DOHH2 (cell line): ENCODE measurements around the gene BCAS1.

Experiments used
- EZH2phosphoT487 ChIP-seq: fragments of 200-600 bp; sonication (generic); IDR thresholded peaks from 2 replicates; pipeline ENCODE4 v1.6.1; 2017; ENCODE audit warnings: borderline replicate concordance, mild to moderate bottlenecking, antibody characterized with exemption, low read length, moderate library complexity, mixed read lengths
- TF ChIP-seq, protein P1 (sequence below): fragments of 200-600 bp; sonication (generic); IDR thresholded peaks from one replicate; pipeline ENCODE4 v1.5.1; 2014; ENCODE audit warnings: antibody characterized with exemption, mild to moderate bottlenecking, low read depth, low read length; ENCODE audit not compliant: poor library complexity, severe bottlenecking

DNA sequence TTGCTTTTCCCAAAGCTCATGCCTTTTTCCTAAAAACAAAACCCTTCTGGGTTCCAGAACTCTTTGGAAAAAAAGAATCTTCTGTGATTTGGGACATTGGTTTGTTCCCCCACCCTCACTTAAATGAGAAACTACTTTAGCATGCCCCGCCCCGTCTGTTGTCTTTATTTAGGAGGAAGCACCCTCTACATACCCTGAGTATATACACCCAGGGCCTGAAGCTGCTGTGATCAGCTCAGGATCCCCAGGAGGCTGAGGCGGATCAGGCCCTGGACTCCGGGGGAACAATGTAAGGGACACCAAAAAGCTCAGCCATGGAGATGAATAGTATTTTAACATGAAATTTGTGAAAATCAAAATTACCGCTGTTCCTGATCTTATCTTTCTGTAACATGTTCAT lies 1.4 kb downstream of the BCAS1 start:
- TF ChIP-seq, protein P1, sequence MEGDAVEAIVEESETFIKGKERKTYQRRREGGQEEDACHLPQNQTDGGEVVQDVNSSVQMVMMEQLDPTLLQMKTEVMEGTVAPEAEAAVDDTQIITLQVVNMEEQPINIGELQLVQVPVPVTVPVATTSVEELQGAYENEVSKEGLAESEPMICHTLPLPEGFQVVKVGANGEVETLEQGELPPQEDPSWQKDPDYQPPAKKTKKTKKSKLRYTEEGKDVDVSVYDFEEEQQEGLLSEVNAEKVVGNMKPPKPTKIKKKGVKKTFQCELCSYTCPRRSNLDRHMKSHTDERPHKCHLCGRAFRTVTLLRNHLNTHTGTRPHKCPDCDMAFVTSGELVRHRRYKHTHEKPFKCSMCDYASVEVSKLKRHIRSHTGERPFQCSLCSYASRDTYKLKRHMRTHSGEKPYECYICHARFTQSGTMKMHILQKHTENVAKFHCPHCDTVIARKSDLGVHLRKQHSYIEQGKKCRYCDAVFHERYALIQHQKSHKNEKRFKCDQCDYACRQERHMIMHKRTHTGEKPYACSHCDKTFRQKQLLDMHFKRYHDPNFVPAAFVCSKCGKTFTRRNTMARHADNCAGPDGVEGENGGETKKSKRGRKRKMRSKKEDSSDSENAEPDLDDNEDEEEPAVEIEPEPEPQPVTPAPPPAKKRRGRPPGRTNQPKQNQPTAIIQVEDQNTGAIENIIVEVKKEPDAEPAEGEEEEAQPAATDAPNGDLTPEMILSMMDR: no peak
- no peak for TF ChIP-seq EZH2phosphoT487
